Subcutaneous adipose tissue (tissue), 4 donors: Measurements from ENCODE around the gene GTF2A1. TPM values are rescaled to one million over a fixed set of nuclear protein-coding genes. Genes with fewer than 3 reads are reported as not detected.

Source experiments
- total RNA-seq, 4 donors: library from RNA; depleted of rRNA; stranded (reverse); fragments of >200 nt; gene quantifications; one replicate each; pipeline ENCODE4 v1.1.0, GENCODE V29; 2016
- TF ChIP-seq, protein P1 (sequence below): fragments of 450-650 bp; IDR thresholded peaks from one replicate; pipeline ENCODE4 v1.5.1; 2016; ENCODE audit warnings: low read depth, mild to moderate bottlenecking, control low read depth, antibody characterized with exemption, moderate library complexity

GTF2A1 gene
- total RNA-seq, 4 donors from 2014 or later, result 23.4 to 34.1 (median 30.2) TPM

- TF ChIP-seq, protein P1, sequence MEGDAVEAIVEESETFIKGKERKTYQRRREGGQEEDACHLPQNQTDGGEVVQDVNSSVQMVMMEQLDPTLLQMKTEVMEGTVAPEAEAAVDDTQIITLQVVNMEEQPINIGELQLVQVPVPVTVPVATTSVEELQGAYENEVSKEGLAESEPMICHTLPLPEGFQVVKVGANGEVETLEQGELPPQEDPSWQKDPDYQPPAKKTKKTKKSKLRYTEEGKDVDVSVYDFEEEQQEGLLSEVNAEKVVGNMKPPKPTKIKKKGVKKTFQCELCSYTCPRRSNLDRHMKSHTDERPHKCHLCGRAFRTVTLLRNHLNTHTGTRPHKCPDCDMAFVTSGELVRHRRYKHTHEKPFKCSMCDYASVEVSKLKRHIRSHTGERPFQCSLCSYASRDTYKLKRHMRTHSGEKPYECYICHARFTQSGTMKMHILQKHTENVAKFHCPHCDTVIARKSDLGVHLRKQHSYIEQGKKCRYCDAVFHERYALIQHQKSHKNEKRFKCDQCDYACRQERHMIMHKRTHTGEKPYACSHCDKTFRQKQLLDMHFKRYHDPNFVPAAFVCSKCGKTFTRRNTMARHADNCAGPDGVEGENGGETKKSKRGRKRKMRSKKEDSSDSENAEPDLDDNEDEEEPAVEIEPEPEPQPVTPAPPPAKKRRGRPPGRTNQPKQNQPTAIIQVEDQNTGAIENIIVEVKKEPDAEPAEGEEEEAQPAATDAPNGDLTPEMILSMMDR, result no peak
Observed at GRCh38 chr14:81224222-81224621, 3.5 kb upstream of the GTF2A1 start.

- TF ChIP-seq, protein P1, result no peak
Observed at GRCh38 chr14:81222691-81223090, 1.9 kb upstream of the GTF2A1 start.

GRCh38 chr14:81222126-81222525 is 1.4 kb upstream of the GTF2A1 start:
- TF ChIP-seq, protein P1, result no peak

DNA sequence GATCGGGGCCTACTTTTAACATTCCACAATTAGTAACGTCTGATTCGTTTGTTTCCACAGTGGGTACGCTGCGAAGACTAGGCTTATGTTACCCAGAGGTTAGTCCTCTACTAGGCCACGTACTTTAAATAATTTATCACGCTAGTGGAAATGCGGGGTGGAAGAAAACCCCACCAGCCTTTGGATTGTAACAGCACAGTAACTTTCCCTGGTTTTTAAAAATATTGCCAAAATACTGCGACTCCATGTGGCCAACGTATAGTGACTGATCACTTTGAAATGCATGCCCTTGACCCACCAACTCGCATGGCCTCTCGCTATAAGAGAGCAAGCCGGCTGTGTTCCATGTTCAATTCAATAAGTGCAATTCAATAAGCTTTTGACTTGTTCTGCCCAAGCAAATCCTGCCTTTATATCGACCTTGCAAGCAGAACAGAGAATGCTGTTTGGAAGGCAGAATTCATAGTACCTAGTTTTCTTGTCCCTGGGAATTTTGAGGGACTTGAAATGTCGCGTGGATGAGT is 882 bp upstream of the GTF2A1 start:
- TF ChIP-seq, protein P1, result no peak

GRCh38 chr14:81220580-81220829 is 254 bp downstream of the GTF2A1 start:
- TF ChIP-seq, protein P1, result no peak

- TF ChIP-seq, protein P1, result no peak
Observed at GRCh38 chr14:81219759-81220579, 790 bp downstream of the GTF2A1 start.

DNA sequence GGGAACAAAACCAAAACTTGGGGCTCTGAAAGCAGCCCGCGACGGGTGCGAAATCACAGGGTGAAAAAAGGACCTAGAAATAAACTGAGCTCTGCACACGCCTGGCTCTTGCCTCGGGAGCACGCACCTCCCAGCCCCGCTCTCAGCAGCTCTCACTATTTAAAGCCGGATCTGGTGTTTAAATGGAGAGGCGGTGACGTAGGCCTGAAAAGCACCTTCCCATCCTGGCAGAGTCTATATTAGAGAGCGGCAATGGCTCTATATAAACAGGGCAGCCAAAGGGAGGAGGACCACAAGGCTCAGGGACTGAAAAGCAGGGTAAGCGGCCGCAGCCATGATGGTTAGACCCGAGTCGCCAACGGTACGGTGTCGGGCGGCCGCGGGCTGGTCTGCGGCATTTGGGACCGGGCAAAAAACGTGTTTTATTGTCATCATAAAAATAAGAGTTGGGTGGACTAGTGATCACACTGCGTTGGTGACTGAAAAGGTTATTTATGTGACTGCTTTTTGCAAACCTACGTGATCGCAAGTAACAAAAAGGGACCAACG is 1.5 kb downstream of the GTF2A1 start:
- TF ChIP-seq, protein P1, result no peak
